H1 (cell line): ENCODE data around the gene SNAPC2. TPM values are rescaled to one million over a fixed set of nuclear protein-coding genes. Genes with fewer than 3 reads are reported as not detected.

Experiments
- CTCF ChIA-PET: fragments of 300-600 bp; sonication (Branson Sonifier 250); formaldehyde crosslinking; loops from one replicate; lab custom pipeline; 2021; ENCODE audit not compliant: partially characterized antibody; lab: Charles Lee
- POLR2A ChIA-PET: fragments of 300-600 bp; sonication (Branson Sonifier 250); formaldehyde crosslinking; loops from one replicate; lab custom pipeline; 2021; ENCODE audit warnings: inconsistent platforms; ENCODE audit not compliant: partially characterized antibody; lab: Charles Lee
- DNase-seq, 2 experiments: peaks; one replicate each; pipeline versions ENCODE4 v3.0.0 to v3.0.0-alpha.2; 2010 to 2022; ENCODE audit warnings: low spot score in 2 of 2, low read depth in 1 of 2, mixed read lengths in 1 of 2
- FAIRE-seq: peaks from 2 replicates; lab custom pipeline; 2011; peaks lifted over from hg19 to GRCh38; lab: Jason Lieb, UNC
- H2AFZ ChIP-seq: 2 replicates; pipeline ENCODE4 v1.8.1; 2012; ENCODE audit warnings: low read length, inconsistent platforms
- H2AK5ac ChIP-seq: 2 replicates; pipeline ENCODE4 v1.6.1; 2013; ENCODE audit warnings: low read depth, low read length
- H2BK120ac ChIP-seq: replicated peaks from 2 replicates; pipeline ENCODE3; 2013; ENCODE audit warnings: low read depth, low read length, inconsistent platforms
- H2BK12ac ChIP-seq: 2 replicates; pipeline ENCODE4 v1.6.1; 2013; ENCODE audit warnings: low read depth, low read length
- H2BK15ac ChIP-seq: 2 replicates; pipeline ENCODE4 v1.6.1; 2013; ENCODE audit warnings: low read length
- H2BK20ac ChIP-seq: 2 replicates; pipeline ENCODE4 v1.6.1; 2013; ENCODE audit warnings: low read length
- H2BK5ac ChIP-seq: 2 replicates; pipeline ENCODE4 v1.6.1; 2013; ENCODE audit warnings: low read depth, low read length
- H3K14ac ChIP-seq: 2 replicates; pipeline ENCODE4 v1.6.1; 2013; ENCODE audit warnings: inconsistent platforms; ENCODE audit not compliant: insufficient read length
- H3K18ac ChIP-seq: 2 replicates; pipeline ENCODE4 v1.6.1; 2013; ENCODE audit warnings: low read length; ENCODE audit errors: extremely low read depth
- H3K23ac ChIP-seq: 2 replicates; pipeline ENCODE4 v1.6.1; 2013; ENCODE audit warnings: inconsistent platforms; ENCODE audit not compliant: insufficient read length
- H3K23me2 ChIP-seq: 2 replicates; pipeline ENCODE4 v1.6.1; 2013; ENCODE audit warnings: low read depth, low read length
- H3K27ac ChIP-seq: 2 replicates; pipeline ENCODE4 v1.6.1; 2011; ENCODE audit warnings: low read depth, low read length, inconsistent platforms
- H3K27me3 ChIP-seq, 4 experiments: replicated peaks in 1 of 4; 1 replicate in 1 of 4; 2 replicates in 3 of 4; pipeline versions ENCODE4 v1.6.1 to v1.8.1; 2011 to 2013; ENCODE audit warnings: low read length in 3 of 4, mild to moderate bottlenecking in 3 of 4, inconsistent platforms in 2 of 4, mixed read lengths in 2 of 4, moderate library complexity in 1 of 4; ENCODE audit not compliant: control insufficient read depth in 3 of 4, insufficient read depth in 3 of 4; ENCODE audit errors: extremely low read depth in 1 of 4
- H3K36me3 ChIP-seq, 4 experiments: 2 replicates each; pipeline versions ENCODE4 v1.6.1 to v1.8.1; 2011 to 2013; ENCODE audit warnings: mild to moderate bottlenecking in 4 of 4, low read length in 3 of 4, moderate library complexity in 2 of 4, control low read depth in 1 of 4, inconsistent platforms in 1 of 4; ENCODE audit not compliant: insufficient read depth in 4 of 4, control insufficient read depth in 2 of 4
- H3K4ac ChIP-seq: replicated peaks from 2 replicates; pipeline ENCODE3; 2013; ENCODE audit warnings: low read length, low read depth, mixed read lengths, inconsistent platforms; ENCODE audit not compliant: insufficient read length
- H3K4me1 ChIP-seq, 4 experiments: replicated peaks in 1 of 4; 1 replicate in 1 of 4; 2 replicates in 3 of 4; pipeline versions ENCODE4 v1.6.1 to v1.8.1; 2011 to 2013; ENCODE audit warnings: low read length in 3 of 4, inconsistent platforms in 2 of 4, mixed read lengths in 1 of 4; ENCODE audit not compliant: insufficient read depth in 4 of 4, control insufficient read depth in 3 of 4
- H3K4me2 ChIP-seq, 2 experiments: 2 replicates each; pipeline versions ENCODE4 v1.6.1 to v1.8.1; 2011 to 2013; ENCODE audit warnings: low read depth in 2 of 2, low read length in 2 of 2, control low read depth in 1 of 2, inconsistent platforms in 1 of 2, mild to moderate bottlenecking in 1 of 2; ENCODE audit not compliant: insufficient read depth in 1 of 2
- H3K4me3 ChIP-seq, 4 experiments: fragments of 200-600, 300-600 bp in 1 of 4; sonication (generic), shearing (Covaris generic), sonication (Bioruptor Twin) in 1 of 4; 2 replicates each; pipeline versions ENCODE4 v1.5.1 to v1.8.1; 2011 to 2016; ENCODE audit warnings: low read length in 4 of 4, low read depth in 3 of 4, control low read depth in 2 of 4, inconsistent platforms in 2 of 4, mild to moderate bottlenecking in 2 of 4, mixed read lengths in 1 of 4, moderate library complexity in 1 of 4; ENCODE audit not compliant: insufficient read depth in 2 of 4; ENCODE audit errors: extremely low read depth in 1 of 4
- H3K56ac ChIP-seq: replicated peaks from 2 replicates; pipeline ENCODE3; 2013; ENCODE audit warnings: low read depth, mild to moderate bottlenecking, mixed read lengths, low read length, inconsistent platforms; ENCODE audit not compliant: insufficient read length
- H3K79me1 ChIP-seq: 2 replicates; pipeline ENCODE4 v1.6.1; 2013; ENCODE audit warnings: low read depth, low read length, control low read depth
- H3K79me2 ChIP-seq, 2 experiments: 2 replicates each; pipeline versions ENCODE4 v1.6.1 to v1.8.1; 2012 to 2013; ENCODE audit warnings: low read length in 2 of 2, mild to moderate bottlenecking in 2 of 2, inconsistent platforms in 1 of 2; ENCODE audit not compliant: insufficient read depth in 2 of 2, control insufficient read depth in 1 of 2
- H3K9ac ChIP-seq, 4 experiments: replicated peaks in 1 of 4; 1 replicate in 1 of 4; 2 replicates in 3 of 4; pipeline versions ENCODE4 v1.6.1 to v1.8.1; 2011 to 2013; ENCODE audit warnings: low read depth in 3 of 4, low read length in 3 of 4, control low read depth in 2 of 4, mild to moderate bottlenecking in 2 of 4, moderate library complexity in 2 of 4, inconsistent platforms in 1 of 4; ENCODE audit errors: extremely low read depth in 1 of 4
- H3K9me3 ChIP-seq, 2 experiments: 2 replicates each; pipeline versions ENCODE4 v1.6.1 to v1.8.1; 2012 to 2013; ENCODE audit warnings: mild to moderate bottlenecking in 2 of 2, moderate library complexity in 2 of 2, control low read depth in 1 of 2, inconsistent platforms in 1 of 2, low read depth in 1 of 2, low read length in 1 of 2, mixed read lengths in 1 of 2; ENCODE audit not compliant: insufficient read depth in 2 of 2
- H4K20me1 ChIP-seq, 2 experiments: replicated peaks in 1 of 2; 2 replicates each; pipeline versions ENCODE3 to v1.8.1; 2011 to 2013; ENCODE audit warnings: inconsistent platforms in 2 of 2, low read length in 2 of 2, mild to moderate bottlenecking in 1 of 2; ENCODE audit not compliant: insufficient read depth in 2 of 2, control insufficient read depth in 1 of 2
- H4K5ac ChIP-seq: 2 replicates; pipeline ENCODE4 v1.6.1; 2013; ENCODE audit warnings: low read length, low read depth, mixed read lengths, inconsistent platforms; ENCODE audit not compliant: insufficient read length
- H4K8ac ChIP-seq: 2 replicates; pipeline ENCODE4 v1.8.0; 2013; ENCODE audit warnings: mild to moderate bottlenecking, moderate library complexity, low read length, inconsistent platforms; ENCODE audit not compliant: insufficient read depth; ENCODE audit errors: extremely low read depth
- H4K91ac ChIP-seq: replicated peaks from 2 replicates; pipeline ENCODE3; 2013; ENCODE audit warnings: low read length, mixed read lengths, inconsistent platforms; ENCODE audit not compliant: insufficient read length
- KDM5A ChIP-seq: fragments of 200-600 bp; IDR thresholded peaks from 2 replicates; pipeline ENCODE4 v1.7.1; 2012; ENCODE audit warnings: mild to moderate bottlenecking, low read length, inconsistent platforms, mixed read lengths
- WGBS, 2 experiments: shearing (Covaris generic) in 1 of 2; methylation state at CpG; one replicate each; pipeline versions ENCODE4 v1.1.6 to v1.1.7; 2013 to 2015; ENCODE audit warnings: low lambda C conversion rate in 2 of 2, mixed read lengths in 2 of 2, inconsistent platforms in 1 of 2, low coverage in 1 of 2, missing lambda C conversion rate in 1 of 2; ENCODE audit not compliant: insufficient replicate concordance in 2 of 2, insufficient coverage in 1 of 2, insufficient read length in 1 of 2; ENCODE audit errors: extremely low coverage in 1 of 2, missing lambda C conversion rate in 1 of 2; 5-methylcytosine and 5-hydroxymethylcytosine counted together
- polyA plus RNA-seq, 7 experiments: library from polyadenylated mRNA; depleted of rRNA in 3 of 7; stranded (reverse) in 5 of 7; unstranded in 2 of 7; fragments of >200 nt in 5 of 7; fragments of 200-250 nt in 2 of 7; gene quantifications; 1 replicate in 5 of 7; 2 replicates in 1 of 7; 4 replicates in 1 of 7; pipeline versions ENCODE4 v1.2.1 to v1.2.3, GENCODE V29; 2011 to 2013; ENCODE audit warnings: missing spikeins in 2 of 7, mixed read lengths in 2 of 7
- total RNA-seq: library from RNA; stranded (reverse); fragmentation: NEBNext Ultra II Directional; extraction: Animal tissue kit (Norgen Biotek cat#: 25700); gene quantifications from 2 replicates; pipeline ENCODE4 v1.2.1, GENCODE V29; 2021

Gene SNAPC2
- total and polyA plus RNA-seq, 2 of the 8 experiments (the other 6 are each of a cell fraction or from before 2014, with no cell fraction given): 18.2 to 20.3 TPM

DNA sequence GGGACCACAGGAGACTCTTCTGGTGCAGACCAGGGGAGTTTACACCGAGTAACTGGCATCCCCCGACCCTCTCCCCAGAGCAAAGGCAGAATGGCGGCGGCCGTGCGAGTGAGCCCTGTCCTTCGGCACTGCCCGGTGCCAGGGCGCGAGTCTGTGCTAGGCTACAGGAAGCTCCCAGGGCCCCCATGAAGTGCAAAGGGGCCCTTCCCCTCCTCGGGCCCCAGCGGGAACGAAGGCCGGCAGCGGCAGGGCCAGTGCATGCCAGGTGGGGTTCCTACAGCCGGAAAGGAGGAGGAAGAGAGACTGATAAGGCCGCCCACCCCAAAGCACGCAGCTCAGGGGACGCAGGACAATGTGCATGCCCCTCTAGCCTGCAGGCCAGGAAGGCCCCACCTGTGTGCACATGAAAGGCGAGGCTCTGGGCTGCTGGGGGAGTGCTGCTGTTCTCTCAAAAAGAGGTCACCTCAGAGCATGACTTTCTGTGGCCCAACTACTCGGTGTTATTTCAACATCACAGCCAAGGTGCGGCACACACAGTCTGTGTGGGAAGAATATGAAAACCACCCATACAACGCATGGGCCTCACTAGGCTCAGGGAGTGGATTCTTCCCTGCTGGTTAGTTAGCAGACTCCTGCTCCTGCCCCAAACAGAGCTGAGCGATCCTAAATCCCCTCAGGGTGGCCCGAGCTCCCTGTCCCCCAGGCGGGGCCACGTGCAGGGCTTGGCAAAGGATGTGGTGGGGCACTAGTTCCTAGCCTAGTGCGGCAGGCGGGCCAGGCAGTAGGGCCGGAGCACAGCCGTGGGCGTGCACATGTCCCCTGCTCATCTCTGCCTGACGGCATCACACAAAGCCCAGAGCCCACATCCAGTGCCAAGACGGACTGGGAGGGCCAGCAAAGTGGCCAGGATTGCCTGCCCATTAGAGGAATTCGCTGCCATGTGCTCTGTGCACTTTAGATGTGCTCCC lies 51.7 kb downstream of the SNAPC2 start:
- Histone ChIP-seq H3K79me1 (peaks cover 3% of the 10 kb centered on the region), H3K27me3 (no peaks in the 10 kb centered on the region), H2BK20ac (no peak overlapping the region), H3K9me3 (no peaks in the 10 kb centered on the region), H3K9ac (no peak overlapping the region), H3K23ac (no peak overlapping the region), H2BK15ac (no peak overlapping the region), H2BK120ac (no peak overlapping the region), H3K36me3 (peaks cover 18 to 40% (median 37%) of the 10 kb centered on the region in 4 experiments; a peak in 7 of 8 replicates), H2BK12ac (no peak overlapping the region), H3K18ac (no peak overlapping the region), H3K4me1 (peaks cover 0 to 10% (median 9%) of the 10 kb centered on the region in 4 experiments; a peak in 6 of 7 replicates), H3K79me2 (peaks cover 0 to 3% of the 10 kb centered on the region in 2 experiments; a peak in 1 of 4 replicates), H2AFZ (no peak overlapping the region), H4K91ac (no peak overlapping the region), H2AK5ac (no peak overlapping the region), H3K56ac (no peak overlapping the region), H4K5ac (no peak overlapping the region), H3K23me2 (no peaks in the 10 kb centered on the region), H2BK5ac (peak overlapping the region; percentile 75; the same call in 1 of the 2 replicates), H3K4ac (no peak overlapping the region), H3K14ac (no peak overlapping the region), H3K4me2 (no peak overlapping the region), H3K4me3 (no peak overlapping the region), H3K27ac (no peak overlapping the region; the same call in 1 of the 2 replicates), H4K20me1 (peaks cover 6 to 41% of the 10 kb centered on the region in 2 experiments), H4K8ac (no peak overlapping the region; the same call in none of the 2 replicates)
- CTCF ChIA-PET: interaction anchor here (0.6 to 4.9 kb wide), 27 partner anchors 11 to 1511 kb away, joined by 3 to 36 read pairs (median 5); partner anchors contain the start of genes SNAPC2 and TIMM44
- DNase-seq: no peak
- POLR2A ChIA-PET: interaction anchor here (0.8 to 6.2 kb wide), 7 partner anchors 10 to 113 kb away, joined by 3 to 55 read pairs (median 3); partner anchors contain the start of gene TIMM44
- TF ChIP-seq KDM5A: no peak
- 93% methylated on average over 32 of the region's 35 CpGs; no CpG with 5 or more reads in 1 of the 2 experiments for WGBS, 2 experiments
- no peak for FAIRE-seq
